ENCODE results near the gene OR6Q1. TPM values are rescaled to one million over a fixed set of nuclear protein-coding genes. Genes with fewer than 3 reads are reported as not detected.

The OR6Q1 gene
- total and polyA plus RNA-seq, 2 experiments from 2014 or later: not detected

DNA sequence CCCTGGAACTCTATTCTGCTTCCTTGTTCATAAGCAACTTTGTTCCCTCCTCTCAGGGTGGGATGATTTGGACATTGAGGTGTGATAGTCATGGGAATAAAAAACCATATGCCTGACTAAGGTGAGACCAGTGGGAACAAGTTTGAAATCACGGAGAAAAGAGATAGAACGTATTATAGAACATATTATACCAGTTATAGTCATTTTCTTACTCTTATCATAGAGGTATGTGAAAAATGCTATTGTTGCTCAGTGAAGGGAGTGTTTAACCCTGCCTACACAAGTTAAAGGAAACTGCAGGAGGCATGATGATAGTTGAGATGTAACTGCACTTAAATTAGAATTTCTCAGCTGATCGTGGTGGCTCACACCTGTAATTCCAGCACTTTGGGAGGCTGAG lies 15.5 kb downstream of the OR6Q1 start:
- DNase-seq: peak; percentile 13
- WGBS, 2 experiments (ENCODE audit: low coverage in 1 of 2, low lambda C conversion rate in 2 of 2, missing lambda C conversion rate in 2 of 2): 7 to 8% methylated on average over 3 of the region's 3 CpGs

DNA sequence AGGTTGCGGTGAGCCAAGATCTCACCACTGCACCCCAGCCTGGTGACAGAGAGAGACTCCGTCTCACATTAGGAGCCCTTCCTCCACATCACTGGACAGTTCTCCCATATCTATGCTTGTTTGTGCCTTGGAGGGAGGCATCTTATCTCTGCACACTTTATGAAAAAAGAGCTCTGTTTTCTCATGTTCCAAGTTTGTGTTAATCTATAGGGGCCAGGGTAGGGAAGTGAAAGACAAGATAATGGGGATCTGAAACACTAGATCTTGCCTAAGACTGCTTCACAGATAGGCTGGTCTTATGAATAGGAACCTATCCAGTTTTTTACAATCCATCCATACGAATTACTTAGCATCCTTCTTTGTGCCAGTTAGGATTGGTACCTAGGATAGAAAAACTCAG lies 17.1 kb downstream of the OR6Q1 start:
- in situ Hi-C loops (cut with MboI): no loop called here
- Histone ChIP-seq H3K79me2 (ENCODE audit: insufficient read depth) (no peaks in the 10 kb centered on the region), H4K20me1 (ENCODE audit: insufficient read depth) (no peaks in the 10 kb centered on the region), H3K4me1 (ENCODE audit: insufficient read depth) (no peaks in the 10 kb centered on the region), H3K9me3 (ENCODE audit: low read depth) (no peaks in the 10 kb centered on the region), H3K4me2 (ENCODE audit: unreplicated experiment) (no peak overlapping the region), H3F3A (ENCODE audit: insufficient read depth) (no peaks in the 10 kb centered on the region), H3K9ac (no peak overlapping the region), H3K27ac (no peak overlapping the region), H3K4me3 (no peak overlapping the region), H3K27me3 (replicated peaks; ENCODE audit: insufficient read depth) (no peaks in the 10 kb centered on the region), H3K9me2 (ENCODE audit: insufficient read depth) (no peaks in the 10 kb centered on the region), H2AFZ (no peak overlapping the region), H3K36me3 (ENCODE audit: low read depth) (no peaks in the 10 kb centered on the region)
- no peak for DNase-seq
- WGBS, 2 experiments (ENCODE audit: low coverage in 1 of 2, low lambda C conversion rate in 2 of 2, missing lambda C conversion rate in 2 of 2): 52 to 58% methylated on average over 3 of the region's 3 CpGs
- TF ChIP-seq EZH2phosphoT487 (IDR thresholded peaks at IDR 0.05; ENCODE audit: insufficient read depth, low read depth) (no peak), EZH2 (IDR thresholded peaks at IDR 0.05; ENCODE audit: insufficient read depth, poor library complexity, severe bottlenecking) (no peak)

More for the DNA sequence above, 15.5 kb downstream of the OR6Q1 start:
- TF ChIP-seq EZH2 (IDR thresholded peaks at IDR 0.05; ENCODE audit: insufficient read depth, poor library complexity, severe bottlenecking) (no peak), EZH2phosphoT487 (IDR thresholded peaks at IDR 0.05; ENCODE audit: insufficient read depth, low read depth) (no peak)
- Histone ChIP-seq H4K20me1 (ENCODE audit: insufficient read depth) (no peaks in the 10 kb centered on the region), H3K27me3 (replicated peaks; ENCODE audit: insufficient read depth) (no peaks in the 10 kb centered on the region), H3K4me3 (no peak overlapping the region), H3K36me3 (ENCODE audit: low read depth) (no peaks in the 10 kb centered on the region), H3K9ac (no peak overlapping the region), H3K27ac (no peak overlapping the region), H3K4me2 (ENCODE audit: unreplicated experiment) (no peak overlapping the region), H3F3A (ENCODE audit: insufficient read depth) (no peaks in the 10 kb centered on the region), H3K79me2 (ENCODE audit: insufficient read depth) (no peaks in the 10 kb centered on the region), H3K9me2 (ENCODE audit: insufficient read depth) (no peaks in the 10 kb centered on the region), H3K4me1 (ENCODE audit: insufficient read depth) (no peaks in the 10 kb centered on the region), H3K9me3 (ENCODE audit: low read depth) (no peaks in the 10 kb centered on the region), H2AFZ (no peak overlapping the region)
- in situ Hi-C loops (cut with MboI): no loop called here

DNA sequence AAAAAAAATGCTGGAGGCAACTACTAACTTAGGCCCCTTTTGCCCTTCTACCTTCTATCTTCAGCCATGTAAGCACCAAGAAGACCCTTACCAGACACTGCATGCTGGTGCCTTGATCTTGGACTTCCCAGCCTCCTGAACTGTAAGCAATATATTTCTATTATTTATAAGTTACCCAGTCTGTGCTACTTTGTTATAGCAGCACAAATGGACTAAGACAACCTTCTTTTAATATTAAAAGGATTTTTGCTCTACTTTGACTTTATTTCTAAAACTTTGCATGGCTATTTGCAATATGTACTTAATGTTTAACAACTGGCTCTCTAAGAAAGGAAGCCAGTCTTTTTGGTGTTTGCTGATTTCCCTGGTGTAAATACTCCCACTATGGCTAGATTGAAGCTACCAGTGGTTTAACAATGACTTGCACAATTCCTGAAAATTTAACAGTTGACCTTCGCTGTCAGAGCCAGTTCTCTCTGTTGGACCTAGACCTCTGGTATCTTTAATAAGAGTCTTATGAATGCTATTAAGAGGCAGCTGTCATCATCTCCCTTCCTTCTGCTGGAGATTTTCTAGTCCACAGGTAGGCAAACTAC lies 25.2 kb downstream of the OR6Q1 start:
- Histone ChIP-seq H3K27ac (no peak overlapping the region), H3F3A (ENCODE audit: insufficient read depth) (peaks cover 35% of the 10 kb centered on the region), H3K27me3 (replicated peaks; ENCODE audit: insufficient read depth) (no peaks in the 10 kb centered on the region), H3K4me3 (no peak overlapping the region), H3K79me2 (ENCODE audit: insufficient read depth) (no peaks in the 10 kb centered on the region), H3K4me1 (ENCODE audit: insufficient read depth) (peaks cover 33% of the 10 kb centered on the region), H4K20me1 (ENCODE audit: insufficient read depth) (no peaks in the 10 kb centered on the region), H3K9me2 (ENCODE audit: insufficient read depth) (no peaks in the 10 kb centered on the region), H2AFZ (no peak overlapping the region), H3K9me3 (ENCODE audit: low read depth) (no peaks in the 10 kb centered on the region), H3K36me3 (ENCODE audit: low read depth) (no peaks in the 10 kb centered on the region), H3K9ac (no peak overlapping the region), H3K4me2 (ENCODE audit: unreplicated experiment) (no peak overlapping the region)
- 67 to 68% methylated on average over 1 of the region's 1 CpG for WGBS, 2 experiments (ENCODE audit: low coverage in 1 of 2, low lambda C conversion rate in 2 of 2, missing lambda C conversion rate in 2 of 2)
- in situ Hi-C loops (cut with MboI): no loop called here
- TF ChIP-seq EZH2 (IDR thresholded peaks at IDR 0.05; ENCODE audit: insufficient read depth, poor library complexity, severe bottlenecking) (no peak), EZH2phosphoT487 (IDR thresholded peaks at IDR 0.05; ENCODE audit: insufficient read depth, low read depth) (no peak)
- DNase-seq: no peak

DNA sequence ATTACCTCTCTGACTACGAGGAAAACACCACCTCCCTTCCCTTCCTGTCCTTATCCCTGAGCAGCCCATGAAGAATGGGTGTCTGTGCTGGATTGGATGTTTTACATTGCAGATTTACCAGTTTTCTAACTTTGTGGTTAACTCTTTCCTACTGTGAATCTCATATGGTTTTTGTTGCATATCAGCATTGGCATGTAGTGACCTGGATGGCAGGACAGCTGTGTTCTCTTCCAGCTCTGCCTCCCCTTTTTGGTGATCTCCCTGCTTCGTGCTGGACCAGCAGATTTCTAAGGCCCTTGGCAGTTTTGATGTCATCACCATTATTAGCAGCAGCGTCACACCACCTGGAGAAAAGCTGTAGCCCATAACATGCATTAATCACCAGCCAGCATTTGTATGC lies 26.7 kb downstream of the OR6Q1 start:
- H3K27ac ChIP-seq: peak overlapping the region; percentile 87; the same call in 1 of the 2 replicates
- no peaks in the 10 kb centered on the region for H4K20me1 ChIP-seq (ENCODE audit: insufficient read depth)
- peaks cover 48% of the 10 kb centered on the region for H3K4me1 ChIP-seq (ENCODE audit: insufficient read depth)
- H3K36me3 ChIP-seq (ENCODE audit: low read depth): no peaks in the 10 kb centered on the region
- no peak overlapping the region for H3K9ac ChIP-seq
- peak; percentile 28 for DNase-seq
- H3K27me3 ChIP-seq (replicated peaks; ENCODE audit: insufficient read depth): no peaks in the 10 kb centered on the region
- peak overlapping the region; percentile 75 for H2AFZ ChIP-seq
- 25 to 28% methylated on average over 3 of the region's 3 CpGs for WGBS, 2 experiments (ENCODE audit: low coverage in 1 of 2, low lambda C conversion rate in 2 of 2, missing lambda C conversion rate in 2 of 2)
- H3K4me3 ChIP-seq: no peak overlapping the region
- TF ChIP-seq EZH2phosphoT487 (IDR thresholded peaks at IDR 0.05; ENCODE audit: insufficient read depth, low read depth): no peak
- no peak for TF ChIP-seq EZH2 (IDR thresholded peaks at IDR 0.05; ENCODE audit: insufficient read depth, poor library complexity, severe bottlenecking)
- no peaks in the 10 kb centered on the region for H3K79me2 ChIP-seq (ENCODE audit: insufficient read depth)
- peaks cover 49% of the 10 kb centered on the region for H3F3A ChIP-seq (ENCODE audit: insufficient read depth)
- in situ Hi-C loops (cut with MboI): no loop called here
- no peaks in the 10 kb centered on the region for H3K9me3 ChIP-seq (ENCODE audit: low read depth)
- no peaks in the 10 kb centered on the region for H3K9me2 ChIP-seq (ENCODE audit: insufficient read depth)
- no peak overlapping the region for H3K4me2 ChIP-seq (ENCODE audit: unreplicated experiment)

All from GM23248 (cell line).